GM20000 (cell line): ENCODE measurements around the gene CMTM8.

ENCODE experiments used
- DNase-seq: peaks from one replicate; pipeline ENCODE4 v3.0.0; 2012; ENCODE audit warnings: low spot score
- CTCF ChIP-seq: IDR thresholded peaks from 2 replicates; pipeline ENCODE4 v1.5.1; 2012; ENCODE audit warnings: mild to moderate bottlenecking, control low read depth; ENCODE audit errors: extremely low read depth, missing control alignments

CMTM8 gene

GRCh38 chr3:32278714-32279113, 40.2 kb downstream of the CMTM8 start:
- no peak for DNase-seq

GRCh38 chr3:32280262-32280910, 41.9 kb downstream of the CMTM8 start:
- TF ChIP-seq CTCF, result no peak
- no peak for DNase-seq

More at GRCh38 chr3:32278714-32279113, 40.2 kb downstream of the CMTM8 start:
- TF ChIP-seq CTCF, result no peak

- DNase-seq, result no peak
- TF ChIP-seq CTCF, result no peak
Observed at GRCh38 chr3:32281570-32282106, 43.2 kb downstream of the CMTM8 start.

GRCh38 chr3:32282578-32283154, 44.2 kb downstream of the CMTM8 start:
- TF ChIP-seq CTCF, result no peak
- DNase-seq, result no peak

GRCh38 chr3:32283304-32283703, 44.8 kb downstream of the CMTM8 start:
- DNase-seq, result no peak
- no peak for TF ChIP-seq CTCF

- no peak for DNase-seq
- TF ChIP-seq CTCF, result no peak
Observed at GRCh38 chr3:32284443-32285212, 46.1 kb downstream of the CMTM8 start.

- no peak for TF ChIP-seq CTCF
- no peak for DNase-seq
Observed at GRCh38 chr3:32285891-32286290, 47.4 kb downstream of the CMTM8 start.
